Retina (tissue), 1 donor: ENCODE measurements around the gene PACC1.

Experiments
- DNase-seq: peaks from one replicate; pipeline ENCODE4 v3.0.0-alpha.2; 2016

Gene PACC1

DNA sequence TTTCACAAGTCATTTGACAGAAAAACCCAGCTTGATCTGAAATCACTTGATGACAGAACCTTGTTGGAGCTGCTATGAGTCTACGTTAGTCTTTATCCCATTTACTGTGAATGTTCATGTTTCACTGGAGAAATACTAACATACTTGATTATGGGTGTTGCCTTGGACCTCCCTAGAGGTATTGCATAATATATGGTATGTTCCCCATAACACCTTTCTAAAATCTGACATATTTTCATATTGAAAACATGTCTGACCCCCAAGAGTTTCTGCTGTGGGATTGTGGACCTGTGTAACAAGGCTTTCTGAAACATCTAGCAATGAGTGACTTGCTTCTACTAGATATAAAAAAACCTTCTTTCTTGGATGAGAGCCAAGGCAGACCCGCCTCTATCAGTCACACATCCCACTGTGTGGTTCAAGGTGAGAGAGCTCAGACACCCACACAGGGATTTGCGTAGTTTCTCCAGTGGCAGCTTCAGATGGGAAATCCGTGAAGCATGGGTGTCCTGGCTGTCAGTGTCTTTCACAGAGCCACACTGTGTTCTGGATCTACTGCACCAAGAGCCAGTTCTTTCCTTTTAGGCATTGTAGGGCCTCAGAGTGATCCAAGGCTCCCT is 22.6 kb upstream of the PACC1 start:
- DNase-seq: no peak

DNA sequence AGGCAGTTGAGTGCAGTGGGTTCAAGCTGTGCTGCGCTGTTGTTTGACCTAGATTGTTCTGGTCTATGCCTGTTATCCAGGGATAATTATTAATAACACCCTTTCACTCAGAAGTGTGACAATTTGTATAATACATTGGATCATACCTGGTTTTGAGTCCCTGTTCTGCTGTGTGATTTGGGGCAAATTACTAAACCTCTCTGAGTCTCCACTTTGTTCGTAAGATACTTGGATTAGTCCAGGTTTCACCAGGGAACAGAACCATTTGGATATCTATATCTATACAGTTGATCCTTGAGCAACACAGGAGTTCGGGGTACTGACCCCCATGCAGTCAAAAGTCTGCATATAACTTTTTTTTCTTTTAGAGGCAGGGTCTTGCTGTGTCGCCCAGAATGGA is 20.3 kb upstream of the PACC1 start:
- DNase-seq: no peak

DNA sequence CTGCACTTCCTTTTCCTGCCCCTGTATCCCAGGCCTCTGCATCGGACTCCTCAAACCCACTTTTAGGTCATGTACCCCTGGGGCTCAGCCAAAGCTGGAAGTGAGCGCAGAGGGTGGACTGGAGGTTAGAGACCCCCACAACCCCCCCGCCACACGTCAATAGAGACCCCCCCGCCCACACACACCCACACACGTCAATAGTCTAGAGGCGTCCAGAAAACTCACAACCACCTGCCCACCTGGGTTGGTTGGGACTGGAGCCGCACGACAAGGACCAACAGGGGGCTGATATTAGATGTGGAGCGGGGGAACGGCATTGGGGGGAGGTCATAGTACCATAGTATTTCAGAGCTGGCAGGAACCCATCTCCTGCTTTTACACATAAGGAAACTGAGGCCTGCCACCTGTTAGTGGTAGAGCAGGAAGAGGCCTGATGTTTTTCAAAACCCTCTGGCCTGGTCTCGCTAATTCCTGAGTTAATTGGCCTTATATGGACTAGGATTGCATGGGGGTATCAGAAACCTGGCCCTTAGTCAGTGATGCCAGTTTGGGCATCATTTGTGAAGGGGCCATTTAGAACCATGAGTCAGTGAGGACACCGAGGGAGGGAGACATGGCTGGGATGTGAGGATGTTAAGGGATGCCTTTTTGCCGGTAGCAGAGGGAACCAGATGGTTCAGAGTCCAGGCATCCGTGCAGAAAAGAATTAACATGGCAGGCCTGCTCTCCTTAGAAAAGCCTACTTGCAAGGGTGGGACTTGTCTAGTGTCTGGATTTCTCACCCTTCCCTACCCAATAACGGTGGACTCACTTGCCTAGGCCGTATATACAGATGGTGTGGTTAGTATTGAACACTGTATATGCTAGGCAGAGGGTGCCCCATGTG is 19.1 kb upstream of the PACC1 start:
- DNase-seq: peak; percentile 61

DNA sequence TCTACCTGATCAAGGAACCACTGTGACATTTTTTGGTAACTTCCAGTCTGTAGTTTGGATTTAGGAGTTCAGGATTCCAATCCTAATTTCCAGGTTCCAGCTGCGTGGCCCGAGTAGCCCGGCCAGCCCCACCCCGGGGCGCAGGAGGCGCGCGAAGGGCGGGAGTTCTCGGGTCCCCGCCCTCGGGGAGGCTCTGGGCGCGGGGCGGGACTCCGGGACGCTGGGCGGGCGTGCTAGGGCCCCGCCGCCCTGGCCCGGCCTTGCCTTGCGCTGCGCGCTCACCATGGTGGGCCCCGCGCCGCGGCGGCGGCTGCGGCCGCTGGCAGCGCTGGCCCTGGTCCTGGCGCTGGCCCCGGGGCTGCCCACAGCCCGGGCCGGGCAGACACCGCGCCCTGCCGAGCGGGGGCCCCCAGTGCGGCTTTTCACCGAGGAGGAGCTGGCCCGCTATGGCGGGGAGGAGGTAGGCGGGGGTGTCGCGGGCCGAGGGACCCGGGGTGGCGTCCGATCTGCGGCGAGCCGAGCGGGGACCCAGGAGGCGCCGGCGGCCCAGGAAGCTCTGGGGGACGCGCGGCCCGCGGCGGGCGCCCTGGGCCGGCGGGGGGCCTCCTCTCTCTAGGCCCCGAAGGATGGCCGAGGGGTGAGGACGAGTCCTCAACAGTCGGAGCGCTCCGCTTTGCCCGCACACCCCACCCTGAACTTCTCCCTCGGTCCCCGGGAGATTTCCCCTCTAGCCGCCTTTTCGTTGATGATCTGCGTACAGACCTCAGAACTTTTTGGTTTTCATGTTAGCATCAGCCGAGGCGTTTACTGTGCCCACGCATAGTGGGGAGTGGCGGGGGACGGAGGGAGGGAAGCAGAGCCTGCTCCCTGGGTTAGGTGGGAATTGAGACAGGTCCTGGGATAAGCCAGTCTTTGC is 18.2 kb upstream of the PACC1 start, which contains the start of gene NENF:
Gene NENF (plus strand): TSS at position 260 of the 916 bp plus-strand sequence. CDS start 24 bp downstream, at position 284.
- peak; percentile 62 for DNase-seq

DNA sequence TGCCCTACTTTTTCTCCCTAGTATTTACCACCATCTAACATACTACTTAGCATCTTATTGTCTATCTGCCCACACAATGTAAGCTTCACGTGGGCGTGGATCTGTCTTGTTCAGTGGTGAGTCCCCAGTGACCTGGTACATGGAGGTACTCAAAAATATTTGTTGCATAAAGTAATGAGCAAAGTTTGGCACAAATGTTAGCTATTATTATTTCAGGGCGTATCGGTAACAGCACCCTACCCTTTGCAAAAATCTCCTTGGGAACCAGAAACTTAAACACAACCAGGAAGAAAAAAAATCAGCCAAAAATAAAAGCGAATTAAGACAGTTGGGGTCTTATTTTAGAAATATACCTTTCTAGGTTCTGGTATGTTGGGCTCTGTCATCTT is 17.6 kb upstream of the PACC1 start:
- no peak for DNase-seq

DNA sequence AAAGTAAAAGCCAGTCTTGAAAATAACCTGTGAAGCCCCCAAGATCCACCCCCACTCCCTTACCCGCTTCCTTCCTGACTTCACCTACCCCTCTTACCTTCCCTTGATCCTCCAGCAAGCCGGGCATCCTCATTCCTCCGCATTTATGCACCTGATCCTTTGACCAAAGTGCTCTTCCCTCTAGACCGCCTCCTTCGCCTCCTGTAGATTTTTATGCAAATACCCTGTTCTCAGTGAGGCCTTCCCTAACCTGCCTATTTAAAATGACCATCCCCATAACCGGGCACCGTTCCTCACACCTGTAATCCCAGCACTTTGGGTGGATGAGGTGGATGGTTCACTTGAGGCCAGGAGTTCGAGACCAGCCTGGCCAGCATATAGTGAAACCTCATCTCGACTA is 17.0 kb upstream of the PACC1 start:
- no peak for DNase-seq

GRCh38 chr1:212430955-212431394 is 16.3 kb upstream of the PACC1 start:
- DNase-seq: no peak

- DNase-seq: no peak
Measured at GRCh38 chr1:212430416-212430815, 15.7 kb upstream of the PACC1 start.

- DNase-seq: no peak
Measured at GRCh38 chr1:212428496-212428895, 13.8 kb upstream of the PACC1 start.

DNA sequence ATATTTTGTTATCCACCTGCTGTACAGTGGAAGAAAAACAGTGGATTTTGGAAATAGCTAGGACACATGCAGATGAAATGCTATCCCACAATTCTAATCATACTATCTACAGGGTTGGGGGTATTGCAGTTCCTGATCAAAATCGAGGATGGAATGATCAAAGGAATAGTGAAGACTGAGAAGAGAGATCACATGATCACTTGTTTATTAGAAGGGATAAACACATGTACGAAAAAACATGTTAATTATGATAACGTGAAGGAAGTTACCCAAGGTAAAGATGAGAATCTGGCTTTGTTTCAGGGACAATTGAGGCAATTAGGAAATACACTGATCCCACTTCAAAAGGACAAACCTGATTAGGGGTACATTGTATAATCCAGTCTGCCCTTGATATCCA is 9.2 kb upstream of the PACC1 start:
- DNase-seq: no peak

DNA sequence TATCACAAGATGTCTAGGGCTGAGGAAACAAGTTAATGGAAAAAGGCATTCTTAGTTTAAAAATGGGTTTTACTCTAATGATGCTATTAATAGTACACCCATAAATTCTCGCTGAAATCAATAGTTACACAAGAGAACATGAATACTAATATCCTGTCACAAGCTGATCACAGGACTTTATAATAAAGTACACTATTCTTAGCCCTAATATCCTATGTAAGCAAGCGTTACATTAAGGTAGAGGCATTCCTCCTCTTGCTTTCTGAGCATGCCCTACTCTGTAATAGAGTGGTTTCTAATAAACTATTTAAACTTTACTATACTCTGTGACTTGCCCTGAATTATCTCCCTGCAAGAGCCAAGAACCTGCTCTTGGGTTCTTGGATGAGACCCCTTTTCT is 6.5 kb upstream of the PACC1 start:
- DNase-seq: no peak

DNA sequence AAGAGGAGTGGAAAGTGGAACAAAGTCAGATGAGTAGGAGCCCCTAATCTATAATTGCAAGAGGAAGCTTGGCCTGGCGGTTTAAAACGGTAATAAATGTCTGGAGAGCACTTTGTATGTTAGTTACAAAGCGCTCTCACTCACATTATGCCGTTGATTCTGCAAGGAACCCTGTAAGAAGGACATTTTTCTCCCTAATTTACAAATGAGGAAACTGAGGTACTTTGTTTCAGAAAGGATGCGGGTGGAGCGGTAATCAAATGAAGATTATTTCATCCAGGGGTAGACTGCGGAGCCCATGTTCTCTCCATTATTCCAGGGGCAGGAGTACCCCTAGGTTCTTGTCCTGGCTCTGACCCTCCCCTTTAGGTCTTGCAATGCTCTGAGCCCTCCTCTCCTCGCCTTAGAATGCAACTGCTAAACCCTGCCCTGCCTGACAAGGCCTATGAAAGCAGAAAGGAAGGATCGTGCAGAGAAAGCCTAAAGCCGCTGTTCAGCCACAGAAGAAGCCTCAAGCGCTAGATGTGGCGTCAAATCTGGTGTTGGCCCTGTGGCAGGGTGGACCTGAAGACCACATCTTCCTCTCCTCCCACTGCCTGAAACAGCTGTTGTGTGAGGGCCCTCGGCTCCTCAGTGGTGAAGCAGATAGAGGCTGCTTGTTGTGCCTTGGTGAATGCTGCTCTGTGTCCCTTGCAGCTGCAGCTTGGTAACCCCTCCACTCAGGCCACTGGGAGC is 588 bp upstream of the PACC1 start:
- no peak for DNase-seq

DNA sequence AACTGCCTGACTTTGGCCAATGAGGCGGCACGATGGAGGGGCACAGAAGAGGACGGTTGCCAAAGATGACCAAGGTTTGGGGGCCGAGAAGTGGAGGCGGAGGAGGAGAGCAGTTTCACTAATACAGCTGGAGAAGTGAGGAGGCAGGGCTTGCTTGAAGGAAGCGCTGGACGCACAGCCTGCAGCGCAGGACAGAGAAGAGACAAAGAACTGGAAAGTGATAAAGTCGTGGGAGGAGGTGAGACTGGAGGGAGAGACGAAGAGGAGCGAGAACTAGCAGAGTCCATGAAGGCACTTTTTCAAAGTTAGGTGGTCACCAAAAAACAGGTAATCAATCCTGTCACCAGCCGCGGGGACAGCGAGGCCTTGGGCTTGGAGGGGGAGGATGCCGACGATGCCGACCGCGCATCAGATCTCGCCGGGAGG is 771 bp downstream of the PACC1 start:
- no peak for DNase-seq

DNA sequence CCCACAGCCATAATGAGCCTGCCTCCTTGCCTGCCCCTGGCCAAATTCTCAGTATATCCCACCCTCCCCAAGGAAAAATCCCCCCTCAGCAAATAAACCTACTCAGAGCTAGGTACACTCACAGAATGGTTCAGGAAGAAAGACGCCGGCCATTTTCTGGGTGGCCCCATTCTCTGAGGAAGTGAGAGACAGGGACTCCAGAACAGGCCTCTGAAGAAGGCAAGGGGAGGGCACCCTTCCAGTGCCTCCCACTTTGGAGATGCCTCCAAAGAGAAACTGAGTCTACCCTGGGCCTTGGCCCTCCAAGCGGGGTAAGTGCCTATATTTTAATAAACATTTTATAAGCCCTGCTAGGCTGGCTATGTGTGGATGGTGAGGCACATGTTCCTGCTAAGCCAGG is 2.3 kb downstream of the PACC1 start:
- no peak for DNase-seq

GRCh38 chr1:212410231-212410820 is 4.4 kb downstream of the PACC1 start:
- DNase-seq: no peak

DNA sequence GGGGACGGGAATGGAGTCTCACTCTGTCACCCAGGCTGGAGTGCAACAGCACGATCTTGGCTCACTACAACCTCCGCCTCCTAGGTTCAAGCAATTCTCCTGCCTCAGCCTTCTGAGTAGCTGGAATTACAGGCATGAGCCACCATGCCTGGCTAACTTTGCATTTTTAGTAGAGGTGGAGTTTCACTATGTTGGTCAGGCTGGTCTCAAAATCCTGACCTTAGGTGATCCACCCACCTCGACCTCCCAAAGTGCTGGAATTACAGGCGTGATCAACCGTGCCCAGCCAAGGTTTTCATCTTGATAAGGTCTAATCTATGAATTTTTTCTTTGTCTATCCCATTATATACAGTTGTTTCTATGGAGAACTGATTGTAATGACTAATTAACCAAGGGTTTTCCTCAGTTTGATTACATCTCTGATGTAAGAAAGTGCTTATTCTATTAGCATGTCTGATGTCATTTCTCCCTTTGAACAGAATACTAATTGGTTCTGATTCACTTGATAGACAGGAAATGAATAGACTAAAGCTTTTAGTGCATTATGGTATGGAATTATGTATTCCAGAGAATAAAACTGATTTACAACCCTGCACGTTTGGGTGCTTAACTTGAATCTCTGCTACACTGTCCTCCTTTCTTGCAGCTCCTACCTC is 11.9 kb downstream of the PACC1 start:
- no peak for DNase-seq

DNA sequence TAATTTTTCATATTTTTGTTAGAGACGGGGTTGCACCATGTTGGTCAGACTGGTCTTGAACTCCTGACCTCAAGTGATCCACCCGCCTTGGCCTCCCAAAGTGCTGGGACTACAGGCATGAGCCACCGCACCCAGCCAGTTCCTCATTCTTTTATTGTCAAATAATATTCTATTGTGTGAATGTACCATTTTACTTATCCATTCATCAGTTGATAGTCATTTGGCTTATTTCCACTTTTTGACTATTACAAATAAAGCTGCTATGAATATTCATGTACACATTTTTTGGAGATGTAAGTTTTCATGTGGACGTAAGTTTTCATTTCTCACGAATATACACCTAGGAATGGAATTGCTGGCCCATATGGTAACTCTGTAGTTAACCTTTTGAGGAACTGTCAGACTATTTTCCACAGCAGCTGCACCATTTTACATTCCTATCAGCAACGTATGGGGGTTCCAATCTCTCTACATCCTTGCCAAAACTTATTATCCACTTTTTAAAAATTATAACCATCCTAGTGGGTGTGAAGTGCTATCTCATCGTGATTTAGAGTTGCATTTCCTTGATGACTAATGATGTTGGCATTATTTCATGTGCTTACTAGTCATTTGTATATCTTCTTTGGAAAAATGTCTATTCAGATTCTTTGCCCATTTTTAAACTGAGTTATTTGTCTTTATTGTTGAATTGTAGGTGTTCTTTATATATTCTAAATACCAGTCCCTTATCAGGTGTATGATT is 12.7 kb downstream of the PACC1 start:
- no peak for DNase-seq

- DNase-seq: no peak
Measured at GRCh38 chr1:212401042-212401441, 13.6 kb downstream of the PACC1 start.

DNA sequence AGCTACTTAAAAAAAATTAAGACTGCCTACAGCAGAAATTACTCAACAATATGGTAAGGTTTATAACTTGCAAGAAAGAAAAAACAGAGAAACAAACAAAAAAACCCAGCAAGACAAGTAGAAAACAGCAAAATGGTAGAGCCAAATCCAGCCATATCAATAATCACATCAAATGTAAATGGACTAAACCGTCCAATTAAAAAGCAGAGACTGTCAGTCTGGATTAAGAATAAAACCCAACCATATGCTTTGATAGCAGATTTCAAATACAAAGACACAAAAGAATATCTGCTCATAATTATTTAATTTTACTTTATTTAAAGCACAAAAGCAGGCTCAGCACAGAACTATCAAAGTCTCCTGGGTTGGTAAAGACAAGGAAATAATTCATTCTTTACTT is 17.5 kb downstream of the PACC1 start:
- no peak for DNase-seq

GRCh38 chr1:212396638-212397037 is 18.0 kb downstream of the PACC1 start:
- DNase-seq: no peak
